Nephron progenitor cell (in vitro differentiated cells): ENCODE results near the gene CNOT6.

Source experiments
- DNase-seq: peaks from one replicate; pipeline ENCODE4 v3.0.0; 2021
- H3K27ac Mint-ChIP-seq: 2 replicates; pipeline ENCODE4 v1.8.0; 2021; ENCODE audit warnings: mild to moderate bottlenecking, moderate library complexity, mixed read lengths
- H3K27me3 Mint-ChIP-seq: 2 replicates; pipeline ENCODE4 v1.8.0; 2021; ENCODE audit warnings: mild to moderate bottlenecking, low read depth, mixed read lengths; ENCODE audit not compliant: poor library complexity
- H3K36me3 Mint-ChIP-seq: 2 replicates; pipeline ENCODE4 v1.8.0; 2021; ENCODE audit warnings: low read depth, mixed read lengths
- H3K4me1 Mint-ChIP-seq: 2 replicates; pipeline ENCODE4 v1.8.0; 2021; ENCODE audit warnings: mixed read lengths
- H3K4me3 Mint-ChIP-seq: 2 replicates; pipeline ENCODE4 v1.8.0; 2021; ENCODE audit warnings: mild to moderate bottlenecking, moderate library complexity, mixed read lengths
- H3K9me3 Mint-ChIP-seq: 2 replicates; pipeline ENCODE4 v1.8.0; 2021; ENCODE audit warnings: mild to moderate bottlenecking, moderate library complexity, mixed read lengths
- TF ChIP-seq, protein P1 (sequence below): fragments of 200-600 bp; sonication (generic); IDR thresholded peaks from 2 replicates; pipeline ENCODE4 v1.5.0; 2021; ENCODE audit warnings: antibody characterized with exemption

The CNOT6 gene

DNA sequence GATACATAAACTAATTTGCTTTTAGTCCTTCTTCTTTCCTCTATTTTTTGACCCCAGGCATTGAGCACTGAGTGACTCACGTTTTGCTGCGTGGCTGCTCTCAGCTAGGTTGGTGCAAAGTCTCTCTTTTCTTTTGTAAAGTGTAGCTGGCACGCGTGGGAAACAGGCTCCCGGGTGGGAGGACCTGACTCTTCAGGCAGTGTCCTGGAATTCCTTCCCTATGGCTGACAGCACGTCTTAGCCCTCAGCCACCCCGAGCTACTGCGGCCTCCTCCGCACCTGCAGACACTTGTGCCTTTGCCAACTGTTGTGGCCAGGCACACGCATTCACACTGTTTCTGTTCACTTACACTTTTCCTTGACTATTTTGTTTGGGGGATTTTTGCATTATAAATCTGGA is 98.0 kb downstream of the CNOT6 start:
- H3K27ac Mint-ChIP-seq: no peak overlapping the region
- TF ChIP-seq, protein P1, sequence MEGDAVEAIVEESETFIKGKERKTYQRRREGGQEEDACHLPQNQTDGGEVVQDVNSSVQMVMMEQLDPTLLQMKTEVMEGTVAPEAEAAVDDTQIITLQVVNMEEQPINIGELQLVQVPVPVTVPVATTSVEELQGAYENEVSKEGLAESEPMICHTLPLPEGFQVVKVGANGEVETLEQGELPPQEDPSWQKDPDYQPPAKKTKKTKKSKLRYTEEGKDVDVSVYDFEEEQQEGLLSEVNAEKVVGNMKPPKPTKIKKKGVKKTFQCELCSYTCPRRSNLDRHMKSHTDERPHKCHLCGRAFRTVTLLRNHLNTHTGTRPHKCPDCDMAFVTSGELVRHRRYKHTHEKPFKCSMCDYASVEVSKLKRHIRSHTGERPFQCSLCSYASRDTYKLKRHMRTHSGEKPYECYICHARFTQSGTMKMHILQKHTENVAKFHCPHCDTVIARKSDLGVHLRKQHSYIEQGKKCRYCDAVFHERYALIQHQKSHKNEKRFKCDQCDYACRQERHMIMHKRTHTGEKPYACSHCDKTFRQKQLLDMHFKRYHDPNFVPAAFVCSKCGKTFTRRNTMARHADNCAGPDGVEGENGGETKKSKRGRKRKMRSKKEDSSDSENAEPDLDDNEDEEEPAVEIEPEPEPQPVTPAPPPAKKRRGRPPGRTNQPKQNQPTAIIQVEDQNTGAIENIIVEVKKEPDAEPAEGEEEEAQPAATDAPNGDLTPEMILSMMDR: no peak
- H3K27me3 Mint-ChIP-seq: peaks cover 58% of the 10 kb centered on the region
- H3K4me3 Mint-ChIP-seq: peak overlapping the region; percentile 75
- peaks cover 14% of the 10 kb centered on the region for H3K9me3 Mint-ChIP-seq
- H3K4me1 Mint-ChIP-seq: peaks cover 39% of the 10 kb centered on the region
- no peak for DNase-seq
- peaks cover 6% of the 10 kb centered on the region for H3K36me3 Mint-ChIP-seq

DNA sequence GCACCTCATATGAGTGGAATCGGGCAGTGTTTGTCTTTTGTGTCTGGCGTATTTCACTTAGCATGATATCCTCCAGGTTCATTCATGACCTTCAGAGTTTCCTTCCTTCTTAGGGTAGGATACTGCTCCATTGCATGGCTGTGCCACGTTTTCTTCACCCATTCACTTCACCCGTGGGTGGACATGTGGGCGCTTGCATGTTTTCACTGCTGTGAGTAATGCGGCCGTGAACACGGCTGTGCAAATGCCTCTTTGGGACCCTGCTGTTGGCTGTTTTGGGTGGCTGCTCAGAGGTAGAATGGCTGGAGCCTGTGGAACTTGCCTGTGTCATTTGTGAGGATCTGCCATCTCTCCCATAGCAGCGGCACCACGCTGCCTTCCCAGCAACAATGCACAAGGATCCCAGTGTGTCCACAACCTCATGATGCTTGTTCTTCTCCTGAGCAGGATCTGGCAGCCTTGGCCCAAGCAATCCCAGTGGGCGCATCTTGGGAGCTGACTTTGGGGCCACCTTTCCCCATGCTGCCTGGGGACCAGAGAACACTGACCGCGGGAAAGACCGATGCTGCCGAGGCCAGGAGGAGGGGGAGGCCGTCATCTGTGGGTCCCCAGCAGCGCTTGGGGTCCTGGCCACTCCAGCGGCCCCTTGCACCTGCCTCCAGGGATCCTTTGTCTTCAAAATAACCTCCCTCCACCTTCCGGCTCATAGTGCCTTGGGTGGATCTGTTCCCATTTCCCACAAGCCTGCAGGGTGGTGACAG is 99.4 kb downstream of the CNOT6 start:
- Mint-ChIP-seq H3K4me1 (peaks cover 31% of the 10 kb centered on the region), H3K9me3 (peaks cover 11% of the 10 kb centered on the region), H3K27me3 (peaks cover 44% of the 10 kb centered on the region), H3K27ac (no peak overlapping the region), H3K4me3 (no peak overlapping the region), H3K36me3 (peaks cover 6% of the 10 kb centered on the region)
- TF ChIP-seq, protein P1: no peak
- no peak for DNase-seq

DNA sequence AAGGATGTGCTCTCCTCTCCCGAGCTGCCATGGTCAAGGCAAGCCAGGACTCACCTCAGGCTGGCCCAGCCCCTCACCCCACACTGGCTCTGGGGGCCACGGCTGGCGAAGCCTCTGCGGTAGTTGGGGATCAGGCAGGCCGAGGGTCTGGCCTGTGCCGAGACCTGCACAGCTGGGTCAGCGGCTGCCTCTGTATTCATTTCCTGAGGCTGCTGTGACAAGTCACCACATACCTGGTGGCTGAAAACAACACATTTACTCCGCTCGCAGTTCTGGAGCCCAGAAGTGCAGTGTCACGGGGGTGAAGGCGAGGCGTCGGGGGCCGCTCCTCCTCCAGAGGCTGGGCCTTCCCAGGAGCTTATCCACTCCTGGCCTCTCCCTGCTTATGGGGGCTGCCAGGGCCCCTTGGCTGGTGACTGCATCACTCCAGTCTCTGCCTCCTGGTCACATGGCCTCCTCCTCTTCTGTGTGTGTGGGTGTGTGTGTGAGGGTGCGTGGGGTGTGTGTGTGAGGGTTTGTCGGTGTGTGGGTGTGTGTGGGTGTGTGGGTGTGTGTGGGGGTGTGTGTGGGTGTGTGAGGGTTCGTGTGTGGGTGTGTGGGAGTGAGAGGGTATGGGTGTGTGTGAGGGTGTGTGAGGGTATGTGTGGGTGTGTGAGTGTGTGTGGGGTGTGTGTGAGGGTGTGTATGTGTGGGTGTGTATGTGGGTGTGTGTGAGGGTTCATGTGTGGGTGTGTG is 100.3 kb downstream of the CNOT6 start:
- peaks cover 36% of the 10 kb centered on the region for H3K27me3 Mint-ChIP-seq
- TF ChIP-seq, protein P1: no peak

DNA sequence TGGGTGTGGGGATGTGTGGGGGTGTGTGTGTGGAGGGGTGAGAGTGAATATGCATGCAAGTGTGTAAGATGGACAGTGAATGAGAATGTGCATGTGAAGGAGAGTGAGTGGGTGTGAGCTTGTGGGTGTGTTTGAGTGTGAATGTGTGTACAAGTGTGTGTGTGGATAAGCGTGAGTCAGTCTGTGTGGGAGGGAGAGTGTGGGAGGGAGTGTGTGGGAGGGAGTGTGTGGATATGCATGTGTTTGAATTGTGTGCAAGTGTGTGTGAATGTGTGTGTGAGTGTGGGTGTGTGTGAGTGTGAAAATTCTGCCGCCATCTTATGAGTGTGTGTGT is 100.8 kb downstream of the CNOT6 start:
- Mint-ChIP-seq H3K36me3 (no peaks in the 10 kb centered on the region), H3K4me3 (no peak overlapping the region), H3K9me3 (no peaks in the 10 kb centered on the region), H3K4me1 (peaks cover 19% of the 10 kb centered on the region), H3K27me3 (peaks cover 30% of the 10 kb centered on the region), H3K27ac (no peak overlapping the region)
- DNase-seq: no peak
- TF ChIP-seq, protein P1: no peak

More for the DNA sequence above, 100.3 kb downstream of the CNOT6 start:
- no peak for DNase-seq
- Mint-ChIP-seq H3K9me3 (peaks cover 4% of the 10 kb centered on the region), H3K36me3 (peaks cover 4% of the 10 kb centered on the region), H3K27ac (no peak overlapping the region), H3K4me1 (peaks cover 24% of the 10 kb centered on the region), H3K4me3 (no peak overlapping the region)

DNA sequence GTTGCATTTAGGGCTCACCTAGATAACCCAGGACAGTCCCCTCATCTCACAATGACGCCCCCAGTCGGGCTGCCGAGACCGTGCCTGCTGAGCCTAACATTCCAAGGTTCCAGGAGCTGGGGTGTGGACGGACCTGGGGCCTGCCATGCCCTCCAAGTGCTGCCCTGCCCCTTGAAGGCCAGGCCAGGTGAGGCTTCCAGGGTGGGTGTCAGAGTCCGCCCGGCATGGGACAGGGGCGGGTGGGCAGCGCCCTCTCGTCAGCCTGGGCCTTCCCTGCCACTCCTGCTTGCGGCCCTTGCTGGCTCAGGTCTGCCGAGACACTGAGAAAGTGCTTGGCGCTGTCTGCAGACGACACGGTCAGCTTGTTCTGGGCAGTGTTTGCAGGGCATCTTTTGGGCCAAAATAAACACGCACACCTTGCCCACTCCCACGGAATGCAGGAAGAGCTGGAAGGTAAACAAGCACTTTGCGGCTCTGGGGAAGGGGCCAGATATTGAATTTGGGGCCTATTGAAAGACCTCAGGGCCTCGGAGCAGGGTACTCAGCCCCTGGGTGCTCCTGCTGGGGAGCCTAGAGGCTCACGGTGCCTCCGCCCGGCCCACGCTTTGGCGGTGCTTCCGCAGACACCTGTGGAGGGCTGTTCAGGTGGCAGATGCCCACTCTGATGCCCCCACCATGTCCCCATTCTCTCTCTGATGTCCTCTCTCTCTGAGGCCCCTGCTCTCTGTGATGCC is 101.4 kb downstream of the CNOT6 start:
- H3K27me3 Mint-ChIP-seq: peaks cover 29% of the 10 kb centered on the region
- no peaks in the 10 kb centered on the region for H3K9me3 Mint-ChIP-seq
- no peak for DNase-seq
- TF ChIP-seq, protein P1: no peak
- no peak overlapping the region for H3K4me3 Mint-ChIP-seq
- H3K4me1 Mint-ChIP-seq: peaks cover 24% of the 10 kb centered on the region
- no peaks in the 10 kb centered on the region for H3K36me3 Mint-ChIP-seq
- H3K27ac Mint-ChIP-seq: no peak overlapping the region
